ENCODE data around the gene OVOL1.
A peak's percentile ranks its signal among the peaks of the same experiment; 100 is the strongest.

OVOL1 gene

DNA sequence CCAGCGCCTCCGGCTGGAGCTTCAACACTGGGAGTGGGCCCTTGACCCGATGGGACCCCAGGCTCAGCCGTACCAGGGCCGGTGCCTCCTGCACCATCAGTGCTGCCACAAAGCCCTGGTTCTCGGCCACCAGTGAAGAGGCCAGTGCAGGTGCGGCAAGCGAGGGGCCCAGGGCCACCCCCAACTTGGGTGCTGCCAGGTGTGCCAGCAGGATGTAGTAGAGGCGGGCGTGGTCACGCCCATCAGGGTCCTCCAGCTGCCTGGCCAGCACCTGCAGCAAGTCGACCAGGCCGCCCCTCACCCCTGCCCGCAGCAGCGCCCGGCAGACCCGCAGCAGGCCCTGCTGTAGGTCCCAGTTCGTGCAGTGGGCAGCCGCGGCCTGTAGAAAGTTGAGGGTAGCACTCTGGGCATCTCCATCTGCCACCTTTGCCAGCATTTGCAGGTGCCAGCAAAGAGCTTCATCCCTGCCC lies 8.4 kb upstream of the OVOL1 start:
- H3K4me3 ChIP-seq (ENCODE audit: low read depth, low read length): no peak overlapping the region
- H3K36me3 ChIP-seq (replicated peaks): peaks cover 10% of the 10 kb centered on the region
- no peak overlapping the region for H3K27ac ChIP-seq
- in situ Hi-C loops (cut with HindIII; ENCODE audit: low pct_ligation_motif_present, low sequenced_read_pairs): no loop called here
- no peaks in the 10 kb centered on the region for H3K27me3 ChIP-seq (replicated peaks)
- no peak for DNase-seq
- TF ChIP-seq, protein P1, sequence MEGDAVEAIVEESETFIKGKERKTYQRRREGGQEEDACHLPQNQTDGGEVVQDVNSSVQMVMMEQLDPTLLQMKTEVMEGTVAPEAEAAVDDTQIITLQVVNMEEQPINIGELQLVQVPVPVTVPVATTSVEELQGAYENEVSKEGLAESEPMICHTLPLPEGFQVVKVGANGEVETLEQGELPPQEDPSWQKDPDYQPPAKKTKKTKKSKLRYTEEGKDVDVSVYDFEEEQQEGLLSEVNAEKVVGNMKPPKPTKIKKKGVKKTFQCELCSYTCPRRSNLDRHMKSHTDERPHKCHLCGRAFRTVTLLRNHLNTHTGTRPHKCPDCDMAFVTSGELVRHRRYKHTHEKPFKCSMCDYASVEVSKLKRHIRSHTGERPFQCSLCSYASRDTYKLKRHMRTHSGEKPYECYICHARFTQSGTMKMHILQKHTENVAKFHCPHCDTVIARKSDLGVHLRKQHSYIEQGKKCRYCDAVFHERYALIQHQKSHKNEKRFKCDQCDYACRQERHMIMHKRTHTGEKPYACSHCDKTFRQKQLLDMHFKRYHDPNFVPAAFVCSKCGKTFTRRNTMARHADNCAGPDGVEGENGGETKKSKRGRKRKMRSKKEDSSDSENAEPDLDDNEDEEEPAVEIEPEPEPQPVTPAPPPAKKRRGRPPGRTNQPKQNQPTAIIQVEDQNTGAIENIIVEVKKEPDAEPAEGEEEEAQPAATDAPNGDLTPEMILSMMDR (IDR thresholded peaks at IDR 0.05; ENCODE audit: low read depth, low read length, missing control alignments): no peak

DNA sequence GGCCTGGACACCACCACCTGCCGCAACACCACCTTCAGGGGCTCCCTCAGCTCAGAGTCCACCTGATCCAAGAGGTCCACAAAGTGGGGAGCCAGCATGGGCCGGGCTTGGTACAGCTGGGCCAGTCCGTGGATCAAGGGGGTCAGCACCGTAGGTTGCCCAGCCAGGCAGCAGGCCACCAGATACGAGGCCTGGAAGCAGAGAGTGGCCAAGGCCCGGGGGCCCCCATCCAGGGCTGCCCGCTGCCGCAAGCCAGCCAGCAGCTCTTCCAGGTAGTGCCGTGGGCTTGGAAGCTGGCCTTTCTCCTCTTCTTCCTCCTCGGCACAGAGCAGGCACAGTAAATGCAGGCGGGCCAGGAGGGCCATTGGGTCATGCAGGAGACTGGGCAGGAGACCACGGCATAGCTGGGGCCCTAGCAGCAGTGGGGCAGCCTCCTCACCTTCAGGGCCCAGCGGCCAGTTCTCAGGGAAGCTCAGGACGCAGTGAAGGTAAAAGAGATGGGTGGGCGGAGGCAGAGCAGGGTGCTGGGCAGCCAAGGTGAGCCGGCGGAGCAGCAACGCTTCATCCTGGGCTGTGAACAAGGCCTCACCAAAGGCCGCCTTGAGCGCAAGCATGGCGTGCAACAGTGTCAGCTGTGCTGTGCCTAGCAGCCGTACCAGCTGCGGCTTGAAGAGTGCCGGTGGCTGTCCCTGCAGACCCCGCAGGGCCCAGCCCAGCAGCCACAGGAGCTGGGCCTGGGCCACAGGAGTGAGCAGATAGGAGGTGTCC lies 7.8 kb upstream of the OVOL1 start:
- TF ChIP-seq, protein P1 (IDR thresholded peaks at IDR 0.05; ENCODE audit: low read depth, low read length, missing control alignments): no peak
- Histone ChIP-seq H3K4me3 (ENCODE audit: low read depth, low read length) (peak overlapping the region; percentile 79), H3K36me3 (replicated peaks) (peaks cover 10% of the 10 kb centered on the region), H3K27me3 (replicated peaks) (no peaks in the 10 kb centered on the region), H3K27ac (no peak overlapping the region)
- in situ Hi-C loops (cut with HindIII; ENCODE audit: low pct_ligation_motif_present, low sequenced_read_pairs): no loop called here
- DNase-seq: no peak

DNA sequence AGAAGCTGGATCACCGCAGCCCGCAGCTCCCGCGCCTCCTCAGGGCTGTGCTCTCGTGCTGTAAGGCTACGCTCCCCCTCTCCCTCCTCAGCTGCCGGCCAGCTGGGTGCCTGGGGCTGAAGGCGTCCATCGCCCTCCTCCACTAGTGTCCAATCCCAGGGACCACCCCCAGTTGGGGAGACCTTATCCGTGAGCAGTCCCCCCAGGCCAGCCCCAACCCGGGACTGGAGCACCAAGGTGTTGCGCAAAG lies 7.3 kb upstream of the OVOL1 start:
- TF ChIP-seq, protein P1 (IDR thresholded peaks at IDR 0.05; ENCODE audit: low read depth, low read length, missing control alignments): no peak
- peaks cover 10% of the 10 kb centered on the region for H3K36me3 ChIP-seq (replicated peaks)
- no peak overlapping the region for H3K27ac ChIP-seq
- H3K4me3 ChIP-seq (ENCODE audit: low read depth, low read length): peak overlapping the region; percentile 79
- no peak for DNase-seq
- H3K27me3 ChIP-seq (replicated peaks): no peaks in the 10 kb centered on the region
- in situ Hi-C loops (cut with HindIII; ENCODE audit: low pct_ligation_motif_present, low sequenced_read_pairs): no loop called here

DNA sequence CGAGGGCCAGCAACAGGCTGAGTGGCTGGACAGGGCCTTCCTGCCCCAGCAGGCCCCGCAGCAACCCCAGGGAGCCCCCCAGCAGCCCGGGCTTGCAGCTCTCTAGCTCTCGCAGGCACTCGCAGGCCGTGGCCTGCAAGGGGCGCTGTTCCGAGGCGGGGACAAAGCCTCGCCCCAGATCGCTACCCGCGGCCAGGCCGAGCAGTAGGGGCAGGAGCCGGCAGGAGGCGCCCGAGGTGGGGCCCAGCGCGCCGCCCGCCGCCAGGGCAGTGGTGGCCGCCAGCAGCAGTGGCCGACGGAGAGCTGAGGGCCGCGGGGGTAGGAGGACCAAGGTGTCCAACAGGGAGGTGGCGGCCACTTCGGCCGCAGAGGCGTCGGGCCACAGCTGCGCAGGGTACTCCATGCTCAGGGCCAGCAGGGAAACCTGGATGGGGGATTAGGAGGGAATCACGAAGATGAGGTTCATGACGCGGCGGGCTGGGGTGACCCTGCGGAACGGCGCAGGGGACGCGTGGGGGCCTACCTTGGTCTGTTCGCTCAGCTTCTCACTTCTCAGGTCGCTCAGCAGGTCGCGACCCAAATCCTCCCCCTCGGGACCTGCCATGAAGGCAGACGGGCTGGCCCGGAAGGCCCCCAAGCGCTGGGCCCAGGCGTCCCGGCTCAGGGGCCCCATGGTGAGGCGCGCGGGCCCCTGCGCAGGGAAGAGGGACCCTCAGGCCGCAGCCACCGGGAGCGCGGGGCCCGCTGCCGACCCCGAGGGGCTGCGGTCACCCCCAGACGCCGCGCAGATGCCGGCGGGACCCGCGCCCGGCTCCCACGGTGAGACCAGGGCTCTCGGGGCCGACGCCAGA lies 6.7 kb upstream of the OVOL1 start:
- Histone ChIP-seq H3K27me3 (replicated peaks) (peaks cover 1% of the 10 kb centered on the region), H3K27ac (peak overlapping the region; percentile 21), H3K36me3 (replicated peaks) (peaks cover 10% of the 10 kb centered on the region), H3K4me3 (ENCODE audit: low read depth, low read length) (peak overlapping the region; percentile 79)
- peak; percentile 65 for DNase-seq
- in situ Hi-C loops (cut with HindIII; ENCODE audit: low pct_ligation_motif_present, low sequenced_read_pairs): no loop called here
- TF ChIP-seq, protein P1 (IDR thresholded peaks at IDR 0.05; ENCODE audit: low read depth, low read length, missing control alignments): peak; percentile 82

DNA sequence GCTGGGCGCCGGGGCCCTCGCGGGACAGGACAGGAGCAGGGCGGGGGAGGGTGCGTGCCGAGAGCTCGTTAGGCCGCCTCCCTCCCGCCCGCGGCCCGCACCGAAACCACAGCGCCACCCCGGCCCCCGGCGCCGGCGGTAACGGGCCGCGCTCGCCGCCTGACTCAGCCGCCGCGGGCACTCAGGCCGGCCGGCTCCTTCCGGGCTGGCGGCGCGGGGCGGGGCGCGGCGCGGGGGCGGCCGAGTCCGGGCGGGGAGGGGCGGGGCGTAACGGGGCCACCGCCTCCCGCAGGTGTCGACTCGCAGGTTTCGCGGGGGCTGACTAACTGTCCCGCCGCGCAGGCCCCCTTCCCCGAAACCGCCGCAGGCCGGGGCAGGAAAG lies 6.1 kb upstream of the OVOL1 start, which contains the start of gene AP5B1:
Gene AP5B1, minus strand, starts transcription at position 207 of the 382 bp plus-strand sequence. CDS start 385 bp downstream, outside the sequence.
- peaks cover 10% of the 10 kb centered on the region for H3K36me3 ChIP-seq (replicated peaks)
- TF ChIP-seq, protein P1 (IDR thresholded peaks at IDR 0.05; ENCODE audit: low read depth, low read length, missing control alignments): no peak
- H3K4me3 ChIP-seq (ENCODE audit: low read depth, low read length): peak within 1 kb of the TSS; percentile 79
- H3K27me3 ChIP-seq (replicated peaks): peaks cover 7% of the 10 kb centered on the region
- in situ Hi-C loops (cut with HindIII; ENCODE audit: low pct_ligation_motif_present, low sequenced_read_pairs): no loop called here
- no peak for DNase-seq
- H3K27ac ChIP-seq: peak within 1 kb of the TSS; percentile 21

Data from brain microvascular endothelial cell (primary cell).